GM19328 (cell line): ENCODE measurements around the gene KCNE2.
A peak's percentile ranks its signal among the peaks of the same experiment; 100 is the strongest.
"Not testable (repeated sequence)": the region's sequence is repeated elsewhere in the genome, so short reads cannot be mapped to it uniquely, and the experiment has no call there.

Source experiments
- ATAC-seq: cut with Tn5 transposase; IDR thresholded peaks from one replicate; pipeline ENCODE4 v1.9.1; 2021; ENCODE audit warnings: mild to moderate bottlenecking, moderate library complexity; ENCODE audit not compliant: unreplicated experiment

Gene KCNE2

DNA sequence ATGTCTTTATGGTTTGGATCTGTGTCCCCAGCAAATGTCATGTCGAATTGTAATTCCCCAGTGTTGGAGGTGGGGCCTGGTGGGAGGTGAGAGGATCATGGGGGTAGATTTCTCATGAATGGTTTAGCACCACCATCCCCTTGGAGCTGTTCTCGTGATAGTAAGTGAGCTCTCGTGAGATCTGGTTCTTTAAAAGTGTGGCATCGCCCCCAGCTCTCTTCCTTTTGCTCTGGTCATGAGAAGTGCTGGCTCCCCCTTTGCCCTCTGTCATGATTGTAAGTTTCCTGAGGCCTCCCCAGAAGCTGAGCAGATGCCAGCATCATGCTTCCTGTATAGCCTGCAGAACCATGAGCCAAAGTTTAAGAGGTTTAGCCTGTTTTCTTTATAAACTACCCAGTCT, 11.2 kb upstream of the KCNE2 start:
- no peak for ATAC-seq

DNA sequence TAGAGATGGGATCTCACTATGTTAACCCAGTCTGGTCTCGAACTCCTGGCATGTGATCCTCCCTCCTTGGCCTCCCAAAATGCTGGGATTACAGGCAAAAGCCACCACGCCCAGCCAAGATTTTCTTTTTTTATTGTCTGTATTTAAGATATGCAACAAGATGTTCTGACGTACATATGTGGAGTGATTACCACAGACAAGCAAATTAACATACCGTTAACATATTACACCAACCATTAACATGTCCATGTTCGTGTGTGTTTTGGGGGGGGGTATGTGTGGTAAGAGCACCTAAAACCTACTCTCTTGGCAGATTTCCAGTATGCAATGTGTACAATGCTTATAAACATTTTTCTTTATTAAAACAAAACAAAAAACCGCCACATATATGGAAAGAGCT, 10.6 kb upstream of the KCNE2 start:
- no peak for ATAC-seq

DNA sequence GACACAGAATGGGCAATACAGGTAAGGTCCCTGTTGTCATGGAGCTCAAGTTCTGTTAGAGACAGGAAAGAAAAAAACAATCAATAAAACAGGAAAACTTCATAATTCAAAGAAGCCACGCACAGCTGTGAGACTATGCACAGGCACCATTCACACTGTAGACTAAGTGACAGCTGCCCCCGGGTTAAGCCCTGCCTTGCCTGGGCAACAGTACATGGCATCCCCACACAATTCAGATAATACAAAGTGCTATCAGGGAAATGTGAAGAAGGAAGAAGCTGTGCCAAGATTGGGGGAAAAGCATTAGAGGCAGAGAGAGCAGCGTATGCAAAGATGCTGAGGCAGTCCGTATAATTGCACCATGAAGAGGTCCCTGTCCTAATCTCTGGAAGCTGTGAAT, 9.0 kb upstream of the KCNE2 start:
- ATAC-seq, result no peak

GRCh38 chr21:34355570-34355969, 8.2 kb upstream of the KCNE2 start:
- no peak for ATAC-seq

- ATAC-seq, result no peak
Observed at GRCh38 chr21:34357889-34358288, 5.9 kb upstream of the KCNE2 start.

GRCh38 chr21:34358866-34359265, 4.9 kb upstream of the KCNE2 start:
- no peak for ATAC-seq

DNA sequence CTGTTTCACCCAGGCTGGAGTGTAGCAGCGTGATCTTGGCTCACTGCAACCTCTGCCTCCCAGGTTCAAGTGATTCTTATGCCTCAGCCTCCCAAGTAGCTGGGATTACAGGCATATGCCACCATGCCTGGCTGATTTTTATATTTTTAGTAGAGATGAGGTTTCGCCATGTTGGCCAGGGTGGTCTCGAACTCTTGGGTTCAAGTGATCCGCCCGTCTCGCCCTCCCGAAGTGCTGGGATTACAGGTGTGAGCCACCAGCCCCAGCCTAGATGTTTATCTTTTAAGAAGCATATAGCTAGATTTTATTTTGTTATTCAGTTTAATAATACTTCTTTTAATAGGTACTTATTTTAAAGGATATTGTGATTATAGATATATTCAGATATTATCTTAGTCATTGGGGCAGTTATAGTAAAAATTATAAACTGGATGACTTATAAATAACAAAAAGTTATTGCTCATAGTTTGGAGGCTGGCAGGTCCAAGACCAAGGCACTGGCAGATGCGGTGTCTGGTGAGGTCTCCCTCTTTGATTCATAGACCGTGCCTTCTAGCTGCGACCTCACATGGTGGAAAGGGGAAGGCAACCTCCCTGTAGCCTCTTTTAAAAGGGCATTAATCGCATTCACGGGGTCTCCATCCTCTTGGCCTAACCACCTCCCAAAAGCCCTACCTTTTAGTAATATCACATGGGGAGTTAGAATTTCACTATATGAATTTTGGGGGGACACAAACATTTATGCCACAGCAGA, 3.1 kb upstream of the KCNE2 start:
- ATAC-seq, result no peak

GRCh38 chr21:34362136-34362444, 1.7 kb upstream of the KCNE2 start:
- ATAC-seq, result no peak

GRCh38 chr21:34362670-34363069, 1.1 kb upstream of the KCNE2 start:
- ATAC-seq, result no peak

DNA sequence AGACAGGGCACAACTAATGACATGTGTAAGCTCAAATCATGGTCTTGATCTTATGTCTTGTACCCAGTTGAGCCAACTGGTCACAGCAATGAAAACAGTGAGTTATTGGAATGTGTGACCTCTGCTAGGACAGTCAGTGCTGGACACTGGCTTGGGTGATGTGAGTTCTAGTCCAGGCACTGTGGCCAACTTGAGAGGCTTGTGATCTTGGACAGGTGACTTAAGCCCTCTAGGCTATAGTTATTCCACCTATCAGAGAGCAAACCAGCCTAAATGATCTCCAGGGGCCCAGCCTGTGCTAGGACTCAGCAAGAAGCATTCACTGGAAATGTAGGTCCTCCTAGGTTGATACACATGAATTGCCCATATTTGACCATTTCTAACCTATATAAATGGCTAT, 1.1 kb downstream of the KCNE2 start:
- no peak for ATAC-seq

DNA sequence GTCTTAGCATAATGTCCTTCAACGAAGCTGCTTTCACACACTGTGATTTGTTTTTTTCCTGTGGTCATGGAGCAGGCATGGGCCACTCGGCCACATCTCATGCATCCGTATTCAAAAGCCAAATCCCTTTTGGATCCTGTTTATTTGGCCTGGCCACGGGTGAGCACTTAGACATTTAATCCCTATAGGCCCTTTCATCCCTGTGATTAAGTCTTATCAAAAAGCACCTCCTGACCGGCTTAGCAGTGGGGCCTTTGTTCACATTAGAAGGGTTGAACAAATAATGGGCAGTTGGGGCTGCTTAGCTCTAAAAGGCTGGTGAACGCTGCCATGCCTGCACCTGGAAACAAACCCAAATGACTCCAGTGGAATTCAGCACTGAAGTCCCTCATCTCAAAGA, 2.0 kb downstream of the KCNE2 start:
- ATAC-seq, result no peak

DNA sequence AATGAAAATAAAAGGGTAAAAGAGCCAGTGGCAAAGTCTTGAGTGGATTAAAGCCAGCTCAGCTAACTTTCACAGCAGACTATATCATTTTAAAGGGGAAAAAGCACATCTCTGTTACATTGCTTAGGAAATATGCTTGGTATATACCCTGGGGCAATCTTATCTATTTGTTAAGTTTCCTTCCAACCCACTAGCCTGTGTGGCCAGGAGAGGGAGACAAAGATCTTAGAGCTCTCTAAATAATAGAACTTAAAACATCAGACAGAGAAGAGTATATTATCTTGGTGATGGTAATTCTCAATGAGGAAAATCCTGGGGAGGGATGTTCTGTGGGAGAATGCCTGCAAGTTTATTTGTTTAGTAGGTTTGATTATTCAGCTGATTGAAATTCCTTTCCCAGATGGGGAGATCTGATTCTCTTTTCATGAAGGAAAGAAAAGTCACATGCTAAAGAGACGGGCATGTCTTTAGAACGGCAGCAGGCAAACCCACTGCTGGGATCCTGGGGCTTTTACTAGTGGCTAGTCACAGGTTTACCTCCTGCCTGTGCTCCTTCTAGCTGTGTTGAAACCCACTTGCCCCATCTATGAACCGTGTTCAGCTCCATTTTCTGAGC, 3.6 kb downstream of the KCNE2 start:
- ATAC-seq, result no peak

GRCh38 chr21:34369741-34370140, 5.9 kb downstream of the KCNE2 start:
- no peak for ATAC-seq

- no peak for ATAC-seq
Observed at GRCh38 chr21:34372321-34372720, 8.5 kb downstream of the KCNE2 start.

DNA sequence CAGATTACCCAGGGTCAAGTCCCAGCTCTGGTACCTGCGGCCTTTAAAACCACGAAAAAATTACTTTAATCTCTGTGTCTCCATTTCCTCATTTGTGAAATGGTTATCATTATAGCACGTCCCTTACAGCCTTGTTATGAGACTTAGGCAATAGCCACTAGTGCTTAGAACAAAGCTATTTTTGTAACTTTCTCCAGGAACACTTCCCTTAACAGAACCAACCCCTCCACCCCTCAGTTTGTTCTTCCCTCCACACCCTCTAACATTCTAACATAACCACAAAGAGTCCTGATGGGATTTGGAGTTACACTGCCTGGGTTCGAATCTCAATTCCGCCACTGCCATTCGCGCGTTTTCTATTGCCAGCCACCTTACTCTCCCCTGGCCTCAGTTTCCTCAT, 10.7 kb downstream of the KCNE2 start:
- not testable (repeated sequence) for ATAC-seq

DNA sequence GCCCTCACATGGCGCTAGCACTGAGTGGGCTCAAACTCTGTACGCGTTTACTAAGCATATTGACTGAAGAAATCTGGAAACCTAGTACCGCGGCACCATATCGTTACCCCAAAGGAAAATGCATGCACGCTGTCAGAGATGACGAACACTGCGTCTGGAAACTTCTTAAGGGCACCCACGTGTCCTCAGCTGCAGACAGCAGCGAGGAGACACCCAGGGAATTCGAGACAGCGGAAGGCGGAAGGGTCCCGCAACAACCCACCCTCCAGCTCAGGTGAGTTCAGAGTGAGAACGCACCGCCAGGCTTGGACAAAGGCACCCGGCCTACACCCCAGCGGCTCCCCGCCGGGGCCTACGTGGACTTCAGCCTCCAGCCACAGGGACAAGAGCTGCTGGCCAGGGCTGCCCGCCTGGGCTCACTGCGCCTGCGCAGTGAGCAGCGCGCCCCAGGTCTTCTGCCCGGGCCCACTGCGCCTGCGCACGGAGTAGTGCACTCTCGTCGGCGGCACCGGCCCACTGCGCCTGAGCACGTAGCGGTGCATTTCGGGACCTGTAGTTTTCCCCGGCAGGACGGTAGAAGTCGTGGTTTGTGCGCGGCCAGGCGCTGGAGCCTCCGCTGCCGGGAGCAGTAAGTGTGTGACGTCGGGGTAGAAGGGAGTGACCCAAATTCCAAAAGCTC, 11.3 kb downstream of the KCNE2 start, which contains the start of gene SMIM11:
Gene SMIM11, plus strand, starts transcription at position 568 of the 679 bp plus-strand sequence. CDS start 3,998 bp downstream, outside the sequence.
- ATAC-seq, result peak; percentile 95

DNA sequence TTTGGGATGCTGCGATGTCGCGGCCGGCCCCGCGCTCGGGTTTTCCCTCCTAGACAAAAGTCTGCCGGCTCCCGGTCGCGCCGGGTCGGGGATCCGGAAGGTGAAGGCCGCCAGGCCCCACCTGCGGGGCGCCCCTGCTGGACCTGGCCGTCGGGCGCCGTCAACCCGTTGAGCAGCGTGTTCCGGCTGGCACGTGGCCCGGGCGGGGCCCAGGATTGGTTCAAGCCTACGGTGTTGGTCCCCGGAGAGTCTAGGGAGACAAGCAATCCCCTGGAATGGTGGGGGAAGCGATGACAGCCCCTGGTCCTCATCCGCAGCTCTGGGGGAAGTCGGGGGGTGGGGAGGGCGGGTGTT, 11.8 kb downstream of the KCNE2 start:
- ATAC-seq, result peak; percentile 59

DNA sequence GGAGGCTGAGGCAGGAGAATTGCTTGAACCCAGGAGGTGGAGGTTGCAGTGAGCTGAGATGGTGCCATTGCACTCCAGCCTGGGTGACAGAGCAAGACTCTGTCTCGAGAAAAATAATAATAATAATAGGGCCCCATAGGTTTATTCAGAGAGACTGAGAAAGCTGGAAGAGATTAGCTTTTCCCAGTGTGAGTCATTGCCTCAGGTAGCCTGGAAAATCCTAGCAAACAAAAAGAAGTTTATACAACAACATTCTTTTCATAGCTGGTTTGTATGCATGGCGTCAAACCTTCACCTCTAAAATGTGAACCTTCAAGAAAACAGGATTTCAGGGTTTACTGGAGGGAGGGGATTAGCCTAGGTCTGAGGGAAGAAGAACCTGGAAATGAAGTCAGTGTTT, 19.3 kb downstream of the KCNE2 start:
- not testable (repeated sequence) for ATAC-seq

- ATAC-seq, result peak; percentile 82
Observed at GRCh38 chr21:34383724-34384415, 20.1 kb downstream of the KCNE2 start.

- not testable (repeated sequence) for ATAC-seq
Observed at GRCh38 chr21:34400522-34400921, 36.7 kb downstream of the KCNE2 start.

- not testable (repeated sequence) for ATAC-seq
Observed at GRCh38 chr21:34404742-34405141, 40.9 kb downstream of the KCNE2 start.

DNA sequence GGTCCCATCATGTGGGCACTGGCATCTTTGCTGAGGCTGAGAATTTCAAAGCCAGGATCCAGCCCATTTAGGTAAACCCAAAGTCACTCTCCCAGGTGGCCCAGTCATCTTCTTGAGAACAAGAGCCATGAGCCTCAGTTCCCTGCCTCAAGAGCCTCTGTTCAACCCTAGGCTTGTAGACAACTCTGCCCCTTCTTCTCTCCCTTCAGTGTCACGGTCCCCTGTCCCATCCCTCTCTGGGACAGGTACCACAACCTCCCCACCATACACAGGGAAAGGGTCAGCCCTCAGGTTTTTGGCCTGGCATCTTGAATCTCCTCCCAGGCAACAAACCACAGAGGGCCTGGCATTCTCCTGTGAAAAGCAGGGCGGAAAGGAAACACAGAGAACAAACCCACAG, 41.9 kb downstream of the KCNE2 start:
- ATAC-seq, result not testable (repeated sequence)
